ENCODE data around the gene BEND5.

GRCh38 chr1:48810740-48811139 is 34.0 kb upstream of the BEND5 start:
- no peak for TF ChIP-seq CBX8 (IDR thresholded peaks at IDR 0.05; ENCODE audit: borderline replicate concordance, low read depth, low read length)
- TF ChIP-seq POLR2AphosphoS5 (IDR thresholded peaks at IDR 0.05; ENCODE audit: low read depth, low read length): no peak
- TF ChIP-seq GABPA (IDR thresholded peaks at IDR 0.05; ENCODE audit: borderline replicate concordance, insufficient read depth, low read length): no peak
- no peak for TF ChIP-seq CTCF (IDR thresholded peaks at IDR 0.05; ENCODE audit: control extremely low read depth in 1 of 3, insufficient read depth in 1 of 3, low read depth in 1 of 3, low read length in 3 of 3)
- no peak for TF ChIP-seq POLR2A (IDR thresholded peaks at IDR 0.05; ENCODE audit: control extremely low read depth in 1 of 2, low read depth in 2 of 2, low read length in 2 of 2)
- TF ChIP-seq HDAC2 (IDR thresholded peaks at IDR 0.05; ENCODE audit: borderline replicate concordance in 1 of 2, low read depth in 2 of 2, low read length in 2 of 2): no peak
- no peak for TF ChIP-seq ZNF274 (IDR thresholded peaks at IDR 0.05; ENCODE audit: borderline replicate concordance, extremely low read depth, low read length)
- no peak for TF ChIP-seq CHD1 (IDR thresholded peaks at IDR 0.05; ENCODE audit: low read depth, low read length)
- TF ChIP-seq RNF2 (IDR thresholded peaks at IDR 0.05; ENCODE audit: borderline replicate concordance, low read depth, low read length, missing control alignments, poor library complexity, severe bottlenecking): no peak
- TF ChIP-seq ATF3 (IDR thresholded peaks at IDR 0.05; ENCODE audit: insufficient read depth, low read depth, low read length): no peak
- TF ChIP-seq MAX (IDR thresholded peaks at IDR 0.05): no peak
- TF ChIP-seq YY1 (IDR thresholded peaks at IDR 0.05; ENCODE audit: low read depth, low read length): no peak

Data from H1 (cell line).